ENCODE results near the gene PLA2G4D.
A peak's percentile ranks its signal among the peaks of the same experiment; 100 is the strongest.
"Not testable (repeated sequence)": the region's sequence is repeated elsewhere in the genome, so short reads cannot be mapped to it uniquely, and the experiment has no call there.

PLA2G4D gene

DNA sequence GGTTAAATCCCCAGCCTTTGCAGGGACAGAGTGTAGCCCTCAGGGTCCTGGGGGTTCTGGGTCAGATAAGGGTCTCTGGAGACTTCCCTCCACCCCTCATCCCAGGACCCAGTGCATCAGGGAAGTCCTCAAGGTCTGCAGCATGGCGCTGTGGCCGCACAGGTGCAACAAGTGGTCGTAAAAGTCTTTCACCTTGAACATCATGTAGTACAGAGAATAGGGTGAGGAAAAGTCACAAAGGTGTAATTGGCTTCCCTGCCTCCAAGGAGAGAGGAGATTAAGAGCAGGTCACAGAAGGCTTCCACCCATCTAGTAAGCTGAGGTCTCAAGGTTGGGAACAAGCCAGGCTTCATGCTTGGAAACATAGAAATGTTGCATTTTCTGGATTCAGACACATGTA lies 29.2 kb upstream of the PLA2G4D start:
- no peak for DNase-seq (ENCODE audit: low read depth)

GRCh38 chr15:42121682-42122081 lies 27.3 kb upstream of the PLA2G4D start:
- peak; percentile 48 for DNase-seq (ENCODE audit: low read depth)

DNA sequence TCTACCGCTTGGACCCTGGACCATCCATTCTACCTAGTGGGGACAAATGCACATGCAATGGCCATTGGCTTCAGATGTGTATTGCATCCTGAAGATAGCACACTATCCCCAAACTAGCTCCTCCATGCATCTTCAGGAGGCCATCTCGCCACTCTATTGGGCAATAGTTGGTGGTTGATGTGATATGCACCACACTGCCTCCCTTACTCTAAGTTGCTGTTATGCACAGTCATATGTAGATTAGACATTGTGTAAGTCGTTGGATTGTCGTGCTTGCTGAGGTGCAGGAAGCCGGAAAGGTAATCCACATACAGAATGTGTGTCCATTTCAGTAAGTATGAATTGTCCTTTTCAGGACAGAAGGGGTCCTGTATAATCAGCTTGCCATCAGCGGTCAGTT lies 26.7 kb upstream of the PLA2G4D start:
- DNase-seq (ENCODE audit: low read depth), result peak; percentile 70

GRCh38 chr15:42120285-42120684 lies 25.9 kb upstream of the PLA2G4D start:
- no peak for DNase-seq (ENCODE audit: low read depth)

DNA sequence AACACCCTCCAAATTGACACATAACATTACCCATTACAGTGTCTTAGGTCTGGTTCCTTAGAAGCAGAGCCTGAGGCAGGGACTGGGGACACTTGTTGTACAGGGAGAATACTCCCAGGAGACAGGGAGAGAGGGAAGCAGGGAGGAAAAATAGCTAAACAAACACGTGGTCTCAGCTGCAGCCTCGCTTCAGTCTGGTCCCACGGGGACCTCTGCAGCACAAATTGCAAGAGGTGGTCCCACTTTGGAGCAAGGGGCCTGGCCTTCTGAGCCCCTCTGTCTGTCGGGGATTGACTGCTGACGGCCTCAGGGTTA lies 25.0 kb upstream of the PLA2G4D start:
- DNase-seq (ENCODE audit: low read depth), result no peak

DNA sequence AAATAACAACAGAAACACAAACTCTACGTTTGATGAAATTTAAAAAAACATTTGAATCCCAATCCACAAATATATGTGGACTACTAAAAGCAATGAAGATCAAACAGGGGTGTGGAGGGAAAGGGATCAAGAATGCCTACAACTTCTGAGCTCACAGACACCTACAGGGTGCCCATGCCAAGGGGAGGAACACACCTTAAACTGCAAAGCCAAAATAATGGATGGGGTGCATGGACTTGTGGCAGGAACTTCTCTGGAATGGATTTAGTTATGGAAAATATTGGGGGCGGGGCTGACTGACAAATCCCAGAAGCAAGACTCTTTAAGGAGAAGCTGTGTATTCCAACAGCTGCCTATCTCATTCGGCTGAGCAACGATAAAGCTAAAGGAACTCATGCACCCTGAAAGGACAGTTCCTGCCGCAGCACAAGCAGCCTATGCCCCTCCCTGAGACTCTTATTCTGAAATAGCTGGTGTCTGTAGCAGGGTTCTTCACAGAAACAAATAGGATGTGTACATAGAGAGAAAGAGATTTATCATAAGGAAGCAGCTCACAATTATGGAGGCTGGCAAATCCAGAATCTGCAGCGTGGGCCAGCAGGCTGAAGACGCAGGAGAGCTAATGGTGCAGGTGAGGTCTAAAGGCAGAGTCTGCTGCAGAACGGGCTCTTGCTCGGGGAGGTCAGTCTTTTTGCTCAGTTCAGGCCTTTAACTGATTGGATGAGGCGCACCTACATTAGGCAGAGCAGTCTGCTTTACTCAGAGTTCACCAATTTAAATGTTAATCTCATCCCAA lies 24.5 kb upstream of the PLA2G4D start:
- DNase-seq (ENCODE audit: low read depth), result peak; percentile 46

GRCh38 chr15:42111924-42112323 lies 17.6 kb upstream of the PLA2G4D start:
- peak; percentile 9 for DNase-seq (ENCODE audit: low read depth)

- DNase-seq (ENCODE audit: low read depth), result no peak
Observed at GRCh38 chr15:42110367-42110766, 16.0 kb upstream of the PLA2G4D start.

GRCh38 chr15:42108806-42109205 lies 14.4 kb upstream of the PLA2G4D start:
- DNase-seq (ENCODE audit: low read depth), result no peak

GRCh38 chr15:42108189-42108588 lies 13.8 kb upstream of the PLA2G4D start:
- peak; percentile 62 for DNase-seq (ENCODE audit: low read depth)

- no peak for DNase-seq (ENCODE audit: low read depth)
Observed at GRCh38 chr15:42107473-42107872, 13.1 kb upstream of the PLA2G4D start.

GRCh38 chr15:42106288-42106687 lies 11.9 kb upstream of the PLA2G4D start:
- no peak for DNase-seq (ENCODE audit: low read depth)

DNA sequence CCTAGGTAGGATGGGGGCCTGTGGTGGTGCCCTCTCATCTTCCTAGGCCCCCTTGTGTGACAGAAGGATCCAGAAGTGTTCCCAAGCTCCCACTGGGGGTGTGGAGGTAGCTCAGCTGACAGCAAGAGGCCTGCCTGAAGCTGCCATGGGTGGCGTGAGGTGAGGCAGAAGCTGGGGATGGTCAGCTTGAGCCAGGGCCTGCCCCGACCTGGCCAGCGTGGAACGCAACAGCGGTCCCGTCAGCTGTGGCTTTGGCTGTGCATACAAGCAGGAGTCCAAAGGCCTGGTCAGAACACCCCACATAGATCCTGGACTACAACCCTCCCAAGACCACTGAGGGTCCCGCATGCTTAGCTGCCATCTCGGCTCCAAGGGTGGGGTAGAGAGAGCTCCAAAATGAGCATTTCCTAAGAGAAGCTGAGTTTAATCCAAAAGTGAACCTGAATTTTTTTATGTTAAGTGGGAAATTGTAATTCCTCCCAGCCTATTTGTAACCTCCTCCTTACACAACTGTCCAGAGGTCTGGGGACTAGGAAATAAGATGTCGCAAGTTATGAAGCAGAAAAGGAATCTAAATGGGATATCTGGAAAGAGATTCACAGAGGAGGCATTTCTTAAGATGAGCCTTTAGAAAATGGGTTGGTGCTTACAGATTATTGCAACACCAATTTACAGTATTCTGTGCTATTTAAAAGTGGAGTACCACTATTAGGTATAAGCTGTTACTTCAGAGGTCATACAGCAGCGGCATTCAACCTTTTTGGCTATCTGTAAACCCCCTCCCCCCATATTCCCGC lies 9.9 kb upstream of the PLA2G4D start:
- DNase-seq (ENCODE audit: low read depth), result peak; percentile 68

DNA sequence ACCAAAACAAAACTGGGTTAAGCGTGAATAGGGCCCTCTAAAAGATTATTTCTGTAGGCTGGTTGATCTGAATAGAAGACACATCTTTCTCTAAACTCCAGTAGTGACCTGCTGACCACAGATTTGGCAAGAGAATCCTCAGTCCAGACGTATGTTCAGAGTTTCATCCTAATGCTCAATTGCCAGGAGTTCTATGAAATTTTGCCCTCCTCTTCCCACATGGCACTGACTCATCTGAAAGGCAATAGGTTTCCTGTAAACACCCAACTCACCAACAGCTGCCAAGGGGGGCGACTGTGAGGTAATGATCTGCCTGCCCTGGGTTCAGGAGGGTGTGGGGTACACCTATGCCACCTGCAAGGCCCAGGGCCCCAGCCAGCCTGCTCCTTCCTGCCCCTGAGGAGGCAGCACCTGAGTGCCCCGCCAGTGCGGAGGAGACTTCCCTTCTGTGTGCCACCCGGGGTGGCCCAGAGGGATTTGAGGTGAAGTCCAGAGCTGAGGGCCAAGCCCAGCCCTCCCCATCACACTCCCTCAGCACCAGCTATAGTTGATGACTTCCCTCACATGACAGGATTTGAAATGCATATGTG lies 8.4 kb upstream of the PLA2G4D start:
- peak; percentile 69 for DNase-seq (ENCODE audit: low read depth)

DNA sequence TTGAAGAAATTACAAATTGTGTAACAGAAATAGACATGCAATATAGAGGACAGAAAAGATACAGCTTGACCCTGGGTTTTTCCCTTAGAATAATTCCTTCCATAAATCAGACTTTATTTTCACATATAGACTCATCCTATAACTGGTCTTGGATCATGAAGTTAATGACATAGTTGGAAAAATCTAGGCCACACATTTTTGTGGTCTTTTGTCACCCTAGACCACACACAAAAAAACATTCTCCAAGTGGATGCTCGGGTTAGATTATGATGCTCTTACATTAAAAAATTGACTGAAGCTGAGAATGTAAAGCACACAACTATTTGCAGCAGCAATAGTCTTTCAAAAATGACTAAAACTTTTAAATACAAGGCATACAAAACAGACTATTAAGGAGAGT lies 7.5 kb upstream of the PLA2G4D start:
- DNase-seq (ENCODE audit: low read depth), result peak; percentile 18

DNA sequence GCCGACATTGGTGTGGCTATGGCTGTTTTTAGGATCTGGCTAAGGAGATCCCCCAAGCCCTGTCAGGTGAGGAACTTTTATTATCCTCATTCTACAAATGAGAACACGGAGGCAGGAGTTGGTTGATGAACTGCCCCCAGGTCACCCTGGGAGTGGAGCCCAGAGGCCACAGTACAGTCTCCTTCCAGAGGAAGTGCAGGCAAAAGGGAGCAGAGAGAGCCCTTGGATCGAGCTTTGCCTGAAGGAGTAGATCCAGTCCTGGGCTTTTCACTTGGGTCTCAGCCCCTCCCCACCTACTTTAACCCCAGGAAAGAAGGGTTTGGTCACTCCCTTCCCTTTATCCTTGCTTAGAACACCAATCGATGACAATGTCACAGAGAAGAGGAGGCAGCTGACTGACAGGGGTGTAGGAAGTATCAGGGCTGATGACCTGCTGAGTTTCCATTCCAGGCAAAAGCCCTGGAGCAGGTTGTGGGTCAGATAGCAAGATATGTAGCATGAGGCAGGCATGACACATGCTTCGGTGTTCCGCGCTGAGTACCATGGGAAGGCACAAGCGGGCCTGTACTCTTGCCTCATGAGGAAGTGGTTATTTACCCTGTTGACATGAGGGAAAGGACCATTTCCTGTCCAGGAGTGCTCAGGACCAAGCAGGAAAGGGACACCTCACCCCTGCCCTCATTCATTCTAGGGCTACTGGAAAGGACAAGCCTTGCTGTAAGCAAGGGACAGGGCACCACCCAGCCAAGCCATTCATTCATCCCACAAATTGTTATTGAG lies 5.8 kb upstream of the PLA2G4D start:
- peak; percentile 46 for DNase-seq (ENCODE audit: low read depth)

- DNase-seq (ENCODE audit: low read depth), result no peak
Observed at GRCh38 chr15:42097018-42097417, 2.7 kb upstream of the PLA2G4D start.

DNA sequence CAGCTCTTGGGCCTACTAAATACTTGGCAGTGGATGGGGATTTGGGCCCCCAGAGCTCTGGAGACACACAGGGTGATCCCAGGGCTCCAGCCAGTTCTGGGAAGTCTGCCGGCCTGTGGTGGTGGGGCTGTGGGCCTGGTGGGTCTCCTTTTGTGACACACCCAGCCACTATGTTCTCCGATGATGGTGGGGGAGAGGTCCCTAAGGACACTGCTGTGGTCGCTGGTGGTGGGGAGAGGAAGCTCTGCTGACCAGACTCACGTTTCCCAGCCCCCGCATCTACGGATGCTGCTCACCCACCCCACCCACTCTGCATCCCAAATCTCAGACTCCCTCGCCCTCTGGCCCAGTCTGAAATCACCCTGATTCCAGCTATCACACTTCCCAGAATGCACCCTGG lies 396 bp downstream of the PLA2G4D start:
- no peak for DNase-seq (ENCODE audit: low read depth)

DNA sequence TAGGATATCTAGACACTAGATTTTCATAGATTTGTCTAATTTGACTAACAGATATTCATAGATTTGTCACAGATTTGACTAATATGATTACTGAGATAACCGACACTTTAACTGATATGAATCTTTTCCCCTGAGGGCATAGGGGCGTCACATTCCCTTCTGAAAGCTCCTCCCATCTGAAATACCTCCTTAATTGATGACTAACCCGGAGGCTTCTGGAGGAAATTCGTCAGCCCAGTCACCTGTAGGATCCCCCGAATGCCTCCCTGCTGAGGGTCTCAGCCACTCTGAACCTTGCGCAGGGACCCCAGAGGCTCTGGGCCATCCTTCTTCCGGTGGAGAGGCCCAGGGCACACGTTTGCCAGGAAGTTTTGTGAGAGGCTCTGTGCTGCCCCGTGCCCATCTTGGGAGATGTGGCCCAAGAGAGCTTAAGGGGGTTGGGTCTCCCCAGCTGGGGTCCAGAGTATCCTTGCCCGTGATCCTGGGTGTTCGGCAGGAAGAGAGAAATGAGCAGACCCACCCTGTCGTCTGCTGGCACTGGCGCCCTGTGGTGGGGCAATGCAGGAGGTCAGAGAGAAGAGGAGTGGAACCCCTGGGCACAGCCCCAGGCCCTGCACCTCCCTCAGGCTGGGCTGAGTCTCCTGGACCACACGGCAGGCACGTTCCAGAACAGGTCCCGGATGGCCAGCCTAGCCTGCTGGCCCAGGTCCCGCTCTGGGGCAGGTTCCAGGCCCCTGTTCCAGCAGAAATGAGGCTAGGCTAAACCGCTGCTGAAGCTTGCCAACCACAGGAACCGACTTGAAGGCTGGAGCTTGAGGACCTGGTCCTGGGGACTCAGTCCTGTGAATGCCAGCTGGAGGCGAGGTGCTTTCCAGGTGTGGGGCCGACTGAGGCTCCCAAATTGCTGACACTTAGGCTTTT lies 1.7 kb downstream of the PLA2G4D start:
- no peak for DNase-seq (ENCODE audit: low read depth)

DNA sequence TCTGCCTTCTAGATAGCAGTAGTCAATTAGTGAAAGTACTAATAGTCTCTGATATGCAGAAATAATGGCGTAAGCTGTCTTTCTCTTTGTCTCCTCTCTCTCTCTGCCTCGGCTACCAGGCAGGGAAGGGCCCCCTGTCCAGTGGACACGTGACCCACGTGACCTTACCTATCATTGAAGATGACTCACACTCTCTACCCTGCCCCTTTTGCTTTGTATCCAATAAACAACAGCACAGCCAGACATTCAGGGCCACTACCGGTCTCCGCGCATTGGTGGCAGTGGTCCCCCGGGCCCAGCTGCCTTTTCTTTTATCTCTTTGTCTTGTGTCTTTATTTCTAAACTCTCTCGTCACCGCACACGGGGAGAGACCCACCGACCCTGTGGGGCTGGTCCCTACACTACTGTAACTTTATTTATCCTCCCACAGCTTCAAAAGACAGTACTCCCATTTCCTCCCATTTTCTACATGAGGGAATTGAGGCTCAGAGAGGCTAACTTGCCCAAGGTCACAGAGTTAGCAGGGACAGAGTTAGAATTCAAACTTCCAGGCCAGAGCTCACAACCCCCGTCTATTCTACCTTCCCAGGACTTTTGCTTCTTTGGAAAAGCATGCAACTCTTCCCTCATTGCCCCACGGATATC lies 2.5 kb downstream of the PLA2G4D start:
- not testable (repeated sequence) for DNase-seq (ENCODE audit: low read depth)

- DNase-seq (ENCODE audit: low read depth), result no peak
Observed at GRCh38 chr15:42090781-42091180, 3.6 kb downstream of the PLA2G4D start.
